ENCODE measurements around the gene ST6GALNAC4.

ST6GALNAC4 gene

GRCh38 chr9:127912296-127912695 lies 4.5 kb downstream of the ST6GALNAC4 start:
- no peak for DNase-seq (ENCODE audit: low spot score)

GRCh38 chr9:127910613-127911205 lies 6.1 kb downstream of the ST6GALNAC4 start:
- no peak for DNase-seq (ENCODE audit: low spot score)

GRCh38 chr9:127909839-127910273 lies 7.0 kb downstream of the ST6GALNAC4 start:
- DNase-seq (ENCODE audit: low spot score) = no peak

GRCh38 chr9:127908660-127908926 lies 8.2 kb downstream of the ST6GALNAC4 start:
- no peak for DNase-seq (ENCODE audit: low spot score)

GRCh38 chr9:127907867-127908659 lies 8.8 kb downstream of the ST6GALNAC4 start:
- DNase-seq (ENCODE audit: low spot score) = no peak

- peak; percentile 72 for DNase-seq (ENCODE audit: low spot score)
Measured at GRCh38 chr9:127905788-127906191, 11.1 kb downstream of the ST6GALNAC4 start.

GRCh38 chr9:127905004-127905728 lies 11.7 kb downstream of the ST6GALNAC4 start:
- DNase-seq (ENCODE audit: low spot score) = peak; percentile 72

- DNase-seq (ENCODE audit: low spot score) = no peak
Measured at GRCh38 chr9:127904561-127905003, 12.3 kb downstream of the ST6GALNAC4 start.

GRCh38 chr9:127903557-127904475 lies 13.0 kb downstream of the ST6GALNAC4 start:
- DNase-seq (ENCODE audit: low spot score) = peak; percentile 53

- DNase-seq (ENCODE audit: low spot score) = peak; percentile 64
Measured at GRCh38 chr9:127899128-127899943, 17.5 kb downstream of the ST6GALNAC4 start, which contains the start of gene ST6GALNAC6. Gene ST6GALNAC6, minus strand, starts transcription at chr9:127899603. Its CDS starts 1,622 bp downstream, at chr9:127897981.

GRCh38 chr9:127898433-127899127 lies 18.3 kb downstream of the ST6GALNAC4 start:
- no peak for DNase-seq (ENCODE audit: low spot score)

- DNase-seq (ENCODE audit: low spot score) = no peak
Measured at GRCh38 chr9:127897193-127897692, 19.6 kb downstream of the ST6GALNAC4 start.

GRCh38 chr9:127896395-127897192 lies 20.2 kb downstream of the ST6GALNAC4 start:
- DNase-seq (ENCODE audit: low spot score) = no peak

- DNase-seq (ENCODE audit: low spot score) = no peak
Measured at GRCh38 chr9:127895811-127896210, 21.0 kb downstream of the ST6GALNAC4 start.

- DNase-seq (ENCODE audit: low spot score) = no peak
Measured at GRCh38 chr9:127893392-127893791, 23.4 kb downstream of the ST6GALNAC4 start.

- no peak for DNase-seq (ENCODE audit: low spot score)
Measured at GRCh38 chr9:127892831-127893230, 24.0 kb downstream of the ST6GALNAC4 start.

GRCh38 chr9:127890053-127890452 lies 26.8 kb downstream of the ST6GALNAC4 start:
- no peak for DNase-seq (ENCODE audit: low spot score)

- DNase-seq (ENCODE audit: low spot score) = no peak
Measured at GRCh38 chr9:127887792-127888191, 29.0 kb downstream of the ST6GALNAC4 start.

GRCh38 chr9:127886401-127886972 lies 30.4 kb downstream of the ST6GALNAC4 start:
- DNase-seq (ENCODE audit: low spot score) = no peak

All from CD4-positive, alpha-beta T cell treated with Interleukin-2 at 100 ng/mL for 4 hours (primary cell).